HEK293 (cell line): ENCODE results near the gene ZNF771.

Experiments
- BCL11A ChIP-seq: fragments of 450-650 bp; formaldehyde crosslinking; IDR thresholded peaks from 2 replicates; pipeline ENCODE4 v1.5.1; 2016; ENCODE audit warnings: low read depth, missing biosample characterization, missing genetic modification characterization
- BCL11B ChIP-seq: fragments of 450-650 bp; formaldehyde crosslinking; IDR thresholded peaks from 2 replicates; pipeline ENCODE4 v1.5.1; 2016; ENCODE audit warnings: low read depth, missing biosample characterization, missing genetic modification characterization
- MZF1 ChIP-seq: fragments of 450-650 bp; formaldehyde crosslinking; IDR thresholded peaks from 2 replicates; pipeline ENCODE4 v1.5.1; 2017; ENCODE audit warnings: missing biosample characterization, missing genetic modification characterization, borderline replicate concordance
- REPIN1 ChIP-seq: fragments of 450-650 bp; formaldehyde crosslinking; IDR thresholded peaks from 2 replicates; pipeline ENCODE4 v1.5.1; 2017; ENCODE audit warnings: missing biosample characterization, missing genetic modification characterization, low read depth
- SP3 ChIP-seq: fragments of 450-650 bp; formaldehyde crosslinking; IDR thresholded peaks from 2 replicates; pipeline ENCODE4 v1.5.1; 2016; ENCODE audit warnings: missing biosample characterization, missing genetic modification characterization
- SP7 ChIP-seq: fragments of 450-650 bp; formaldehyde crosslinking; IDR thresholded peaks from 2 replicates; pipeline ENCODE4 v1.5.1; 2016; ENCODE audit warnings: missing biosample characterization, missing genetic modification characterization
- YY1 ChIP-seq: fragments of 450-650 bp; formaldehyde crosslinking; IDR thresholded peaks from 2 replicates; pipeline ENCODE4 v1.5.1; 2018; ENCODE audit warnings: missing biosample characterization, missing genetic modification characterization
- ZBTB20 ChIP-seq: fragments of 450-650 bp; formaldehyde crosslinking; IDR thresholded peaks from 2 replicates; pipeline ENCODE4 v1.5.1; 2016; ENCODE audit warnings: missing biosample characterization, missing genetic modification characterization
- ZNF112 ChIP-seq: fragments of 450-650 bp; formaldehyde crosslinking; IDR thresholded peaks from 2 replicates; pipeline ENCODE4 v1.5.0; 2017; ENCODE audit warnings: missing biosample characterization, missing genetic modification characterization
- ZNF175 ChIP-seq: fragments of 450-650 bp; formaldehyde crosslinking; IDR thresholded peaks from 2 replicates; pipeline ENCODE4 v1.5.1; 2016; ENCODE audit warnings: missing biosample characterization, missing genetic modification characterization
- ZNF221 ChIP-seq: fragments of 450-650 bp; formaldehyde crosslinking; IDR thresholded peaks from 2 replicates; pipeline ENCODE4 v1.5.1; 2017; ENCODE audit warnings: missing biosample characterization, missing genetic modification characterization, borderline replicate concordance
- ZNF223 ChIP-seq: fragments of 450-650 bp; formaldehyde crosslinking; IDR thresholded peaks from 2 replicates; pipeline ENCODE4 v1.5.1; 2016; ENCODE audit warnings: missing biosample characterization, missing genetic modification characterization
- ZNF239 ChIP-seq: fragments of 450-650 bp; formaldehyde crosslinking; IDR thresholded peaks from 2 replicates; pipeline ENCODE4 v1.5.1; 2016; ENCODE audit warnings: missing biosample characterization, missing genetic modification characterization
- ZNF350 ChIP-seq: fragments of 450-650 bp; formaldehyde crosslinking; IDR thresholded peaks from 2 replicates; pipeline ENCODE4 v1.5.0; 2017; ENCODE audit warnings: missing biosample characterization, mild to moderate bottlenecking, missing genetic modification characterization
- ZNF433 ChIP-seq: fragments of 450-650 bp; formaldehyde crosslinking; IDR thresholded peaks from 2 replicates; pipeline ENCODE4 v1.5.1; 2016; ENCODE audit warnings: missing biosample characterization, missing genetic modification characterization, low read depth
- ZNF521 ChIP-seq: fragments of 450-650 bp; formaldehyde crosslinking; IDR thresholded peaks from 2 replicates; pipeline ENCODE4 v1.5.1; 2017; ENCODE audit warnings: missing biosample characterization, mild to moderate bottlenecking, missing genetic modification characterization
- ZNF600 ChIP-seq: fragments of 450-650 bp; formaldehyde crosslinking; IDR thresholded peaks from 2 replicates; pipeline ENCODE4 v1.5.1; 2016; ENCODE audit warnings: missing biosample characterization, missing genetic modification characterization
- ZNF677 ChIP-seq: fragments of 450-650 bp; IDR thresholded peaks from 2 replicates; pipeline ENCODE4 v1.5.0; 2018; ENCODE audit warnings: missing biosample characterization, mild to moderate bottlenecking, missing genetic modification characterization, moderate library complexity
- ZNF747 ChIP-seq: fragments of 450-650 bp; formaldehyde crosslinking; IDR thresholded peaks from 2 replicates; pipeline ENCODE4 v1.5.1; 2016; ENCODE audit warnings: missing biosample characterization, missing genetic modification characterization
- ZNF76 ChIP-seq: fragments of 450-650 bp; formaldehyde crosslinking; IDR thresholded peaks from 2 replicates; pipeline ENCODE4; 2016; ENCODE audit warnings: low read depth, missing biosample characterization, missing genetic modification characterization, borderline replicate concordance
- ZNF768 ChIP-seq: fragments of 450-650 bp; formaldehyde crosslinking; IDR thresholded peaks from 2 replicates; pipeline ENCODE4 v1.5.1; 2018; ENCODE audit warnings: missing biosample characterization, mild to moderate bottlenecking, missing genetic modification characterization
- ZNF777 ChIP-seq: fragments of 450-650 bp; formaldehyde crosslinking; IDR thresholded peaks from 2 replicates; pipeline ENCODE4 v1.5.1; 2017; ENCODE audit warnings: missing biosample characterization, missing genetic modification characterization, borderline replicate concordance
- TF ChIP-seq, protein P1 (sequence below): fragments of 450-650 bp; formaldehyde crosslinking; IDR thresholded peaks from 2 replicates; pipeline ENCODE4 v1.5.1; 2016; ENCODE audit warnings: missing biosample characterization, missing genetic modification characterization
- TF ChIP-seq, protein P2 (sequence below): fragments of 450-650 bp; formaldehyde crosslinking; IDR thresholded peaks from 2 replicates; pipeline ENCODE4 v1.5.1; 2017; ENCODE audit warnings: missing biosample characterization, missing genetic modification characterization
- TF ChIP-seq, protein P3 (sequence below): fragments of 450-650 bp; formaldehyde crosslinking; IDR thresholded peaks from 2 replicates; pipeline ENCODE4 v1.5.1; 2016; ENCODE audit warnings: missing biosample characterization, missing genetic modification characterization, borderline replicate concordance
- TF ChIP-seq, protein P4 (sequence below): fragments of 450-650 bp; formaldehyde crosslinking; IDR thresholded peaks from 2 replicates; pipeline ENCODE4 v1.5.1; 2016; ENCODE audit warnings: missing biosample characterization, missing genetic modification characterization
- TF ChIP-seq, protein P5 (sequence below): fragments of 450-650 bp; IDR thresholded peaks from 2 replicates; pipeline ENCODE4 v1.5.1; 2018; ENCODE audit warnings: missing biosample characterization, mild to moderate bottlenecking, missing genetic modification characterization
- TF ChIP-seq, protein P6 (sequence below): fragments of 450-650 bp; formaldehyde crosslinking; IDR thresholded peaks from 2 replicates; pipeline ENCODE4 v1.5.1; 2017; ENCODE audit warnings: missing biosample characterization, missing genetic modification characterization
- TF ChIP-seq, protein P7 (sequence below): fragments of 450-650 bp; formaldehyde crosslinking; IDR thresholded peaks from 2 replicates; pipeline ENCODE4 v1.5.0; 2017; ENCODE audit warnings: missing biosample characterization, missing genetic modification characterization, borderline replicate concordance

ZNF771 gene

DNA sequence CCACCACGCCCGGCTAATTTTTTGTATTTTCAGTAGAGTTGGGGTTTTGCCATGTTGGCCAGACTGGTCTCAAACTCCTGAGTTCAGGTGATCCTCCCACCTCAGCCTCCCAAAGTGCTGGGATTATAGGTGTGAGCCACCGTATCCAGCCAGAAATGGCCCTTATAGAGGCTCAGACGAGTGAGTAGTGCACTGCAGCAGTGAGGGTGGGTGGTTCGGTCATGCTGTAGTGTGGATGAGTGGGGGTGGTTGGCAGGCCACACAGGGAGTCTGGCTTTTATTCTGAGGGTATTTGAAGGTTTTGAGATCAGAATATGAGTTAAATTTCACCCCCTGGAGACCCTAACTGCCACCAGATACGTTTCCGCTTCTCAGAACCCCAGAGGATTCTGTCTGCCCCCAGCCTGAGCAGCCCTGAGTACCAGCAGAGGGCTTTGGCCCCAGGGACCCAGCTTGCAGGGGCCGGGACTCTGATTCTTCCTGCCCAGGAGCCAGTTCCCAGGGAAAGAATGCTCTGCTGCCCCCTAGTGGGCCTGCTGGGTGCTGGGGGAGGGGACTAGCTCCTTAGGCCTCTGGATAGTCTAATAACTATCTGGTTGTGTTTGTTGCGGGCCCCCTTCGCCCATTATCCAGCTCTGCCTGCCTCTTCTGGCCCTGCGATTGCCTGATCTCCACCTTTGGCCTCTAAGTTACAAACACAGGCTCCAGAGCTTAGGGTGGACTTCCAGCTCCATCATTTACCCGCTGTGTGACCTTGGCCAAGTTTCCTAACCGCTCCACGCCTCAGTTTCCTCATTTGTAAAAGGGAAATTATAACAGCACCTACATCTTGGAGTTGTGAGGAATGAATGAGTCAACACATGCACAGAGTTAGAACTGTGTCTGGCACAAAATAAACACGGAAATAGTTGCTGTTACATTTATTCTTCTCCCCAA lies 2.0 kb downstream of the ZNF771 start (continued):
- TF ChIP-seq ZNF223 (tag by site-specific recombination) (no peak), ZNF600 (tag by site-specific recombination) (0 out of 2 replicates have a peak, but pooled peaks have one; percentile 22), ZNF175 (tag by site-specific recombination) (no peak), BCL11B (tag by site-specific recombination) (no peak), ZNF221 (tag by site-specific recombination) (no peak), ZNF350 (tag by site-specific recombination) (no peak), ZNF239 (no peak), ZNF112 (tag by site-specific recombination) (no peak), YY1 (no peak), BCL11A (tag by site-specific recombination) (0 out of 2 replicates have a peak, but pooled peaks have one; percentile 15), MZF1 (no peak), ZNF747 (tag by site-specific recombination) (no peak), ZNF677 (no peak), ZNF521 (tag by site-specific recombination) (no peak), REPIN1 (tag by site-specific recombination) (0 out of 2 replicates have a peak, but pooled peaks have one; percentile 29), ZNF777 (tag by site-specific recombination) (no peak), SP3 (tag by site-specific recombination) (peak; percentile 20; the same call in 1 of the 2 replicates), ZBTB20 (tag by site-specific recombination) (peak; percentile 91), ZNF433 (tag by site-specific recombination) (no peak), ZNF76 (tag by site-specific recombination) (no peak), SP7 (tag by site-specific recombination) (peak; percentile 37; the same call in 1 of the 2 replicates), ZNF768 (tag by site-specific recombination) (no peak)
- TF ChIP-seq, protein P1, sequence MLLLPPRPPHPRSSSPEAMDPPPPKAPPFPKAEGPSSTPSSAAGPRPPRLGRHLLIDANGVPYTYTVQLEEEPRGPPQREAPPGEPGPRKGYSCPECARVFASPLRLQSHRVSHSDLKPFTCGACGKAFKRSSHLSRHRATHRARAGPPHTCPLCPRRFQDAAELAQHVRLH (tag by site-specific recombination), result no peak
- TF ChIP-seq, protein P2, sequence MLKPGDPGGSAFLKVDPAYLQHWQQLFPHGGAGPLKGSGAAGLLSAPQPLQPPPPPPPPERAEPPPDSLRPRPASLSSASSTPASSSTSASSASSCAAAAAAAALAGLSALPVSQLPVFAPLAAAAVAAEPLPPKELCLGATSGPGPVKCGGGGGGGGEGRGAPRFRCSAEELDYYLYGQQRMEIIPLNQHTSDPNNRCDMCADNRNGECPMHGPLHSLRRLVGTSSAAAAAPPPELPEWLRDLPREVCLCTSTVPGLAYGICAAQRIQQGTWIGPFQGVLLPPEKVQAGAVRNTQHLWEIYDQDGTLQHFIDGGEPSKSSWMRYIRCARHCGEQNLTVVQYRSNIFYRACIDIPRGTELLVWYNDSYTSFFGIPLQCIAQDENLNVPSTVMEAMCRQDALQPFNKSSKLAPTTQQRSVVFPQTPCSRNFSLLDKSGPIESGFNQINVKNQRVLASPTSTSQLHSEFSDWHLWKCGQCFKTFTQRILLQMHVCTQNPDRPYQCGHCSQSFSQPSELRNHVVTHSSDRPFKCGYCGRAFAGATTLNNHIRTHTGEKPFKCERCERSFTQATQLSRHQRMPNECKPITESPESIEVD (tag by site-specific recombination), result no peak
- TF ChIP-seq, protein P3, sequence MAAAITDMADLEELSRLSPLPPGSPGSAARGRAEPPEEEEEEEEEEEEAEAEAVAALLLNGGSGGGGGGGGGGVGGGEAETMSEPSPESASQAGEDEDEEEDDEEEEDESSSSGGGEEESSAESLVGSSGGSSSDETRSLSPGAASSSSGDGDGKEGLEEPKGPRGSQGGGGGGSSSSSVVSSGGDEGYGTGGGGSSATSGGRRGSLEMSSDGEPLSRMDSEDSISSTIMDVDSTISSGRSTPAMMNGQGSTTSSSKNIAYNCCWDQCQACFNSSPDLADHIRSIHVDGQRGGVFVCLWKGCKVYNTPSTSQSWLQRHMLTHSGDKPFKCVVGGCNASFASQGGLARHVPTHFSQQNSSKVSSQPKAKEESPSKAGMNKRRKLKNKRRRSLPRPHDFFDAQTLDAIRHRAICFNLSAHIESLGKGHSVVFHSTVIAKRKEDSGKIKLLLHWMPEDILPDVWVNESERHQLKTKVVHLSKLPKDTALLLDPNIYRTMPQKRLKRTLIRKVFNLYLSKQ (tag by site-specific recombination), result no peak
- TF ChIP-seq, protein P4, sequence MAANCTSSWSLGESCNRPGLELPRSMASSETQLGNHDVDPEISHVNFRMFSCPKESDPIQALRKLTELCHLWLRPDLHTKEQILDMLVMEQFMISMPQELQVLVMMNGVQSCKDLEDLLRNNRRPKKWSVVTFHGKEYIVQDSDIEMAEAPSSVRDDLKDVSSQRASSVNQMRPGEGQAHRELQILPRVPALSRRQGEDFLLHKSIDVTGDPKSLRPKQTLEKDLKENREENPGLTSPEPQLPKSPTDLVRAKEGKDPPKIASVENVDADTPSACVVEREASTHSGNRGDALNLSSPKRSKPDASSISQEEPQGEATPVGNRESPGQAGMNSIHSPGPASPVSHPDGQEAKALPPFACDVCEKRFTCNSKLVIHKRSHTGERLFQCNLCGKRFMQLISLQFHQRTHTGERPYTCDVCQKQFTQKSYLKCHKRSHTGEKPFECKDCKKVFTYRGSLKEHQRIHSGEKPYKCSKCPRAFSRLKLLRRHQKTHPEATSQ (tag by site-specific recombination), result no peak
- TF ChIP-seq, protein P5, sequence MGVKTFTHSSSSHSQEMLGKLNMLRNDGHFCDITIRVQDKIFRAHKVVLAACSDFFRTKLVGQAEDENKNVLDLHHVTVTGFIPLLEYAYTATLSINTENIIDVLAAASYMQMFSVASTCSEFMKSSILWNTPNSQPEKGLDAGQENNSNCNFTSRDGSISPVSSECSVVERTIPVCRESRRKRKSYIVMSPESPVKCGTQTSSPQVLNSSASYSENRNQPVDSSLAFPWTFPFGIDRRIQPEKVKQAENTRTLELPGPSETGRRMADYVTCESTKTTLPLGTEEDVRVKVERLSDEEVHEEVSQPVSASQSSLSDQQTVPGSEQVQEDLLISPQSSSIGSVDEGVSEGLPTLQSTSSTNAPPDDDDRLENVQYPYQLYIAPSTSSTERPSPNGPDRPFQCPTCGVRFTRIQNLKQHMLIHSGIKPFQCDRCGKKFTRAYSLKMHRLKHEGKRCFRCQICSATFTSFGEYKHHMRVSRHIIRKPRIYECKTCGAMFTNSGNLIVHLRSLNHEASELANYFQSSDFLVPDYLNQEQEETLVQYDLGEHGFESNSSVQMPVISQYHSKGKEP, result 0 out of 2 replicates have a peak, but pooled peaks have one; percentile 18
- TF ChIP-seq, protein P6, sequence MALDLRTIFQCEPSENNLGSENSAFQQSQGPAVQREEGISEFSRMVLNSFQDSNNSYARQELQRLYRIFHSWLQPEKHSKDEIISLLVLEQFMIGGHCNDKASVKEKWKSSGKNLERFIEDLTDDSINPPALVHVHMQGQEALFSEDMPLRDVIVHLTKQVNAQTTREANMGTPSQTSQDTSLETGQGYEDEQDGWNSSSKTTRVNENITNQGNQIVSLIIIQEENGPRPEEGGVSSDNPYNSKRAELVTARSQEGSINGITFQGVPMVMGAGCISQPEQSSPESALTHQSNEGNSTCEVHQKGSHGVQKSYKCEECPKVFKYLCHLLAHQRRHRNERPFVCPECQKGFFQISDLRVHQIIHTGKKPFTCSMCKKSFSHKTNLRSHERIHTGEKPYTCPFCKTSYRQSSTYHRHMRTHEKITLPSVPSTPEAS (tag by site-specific recombination), result no peak
- TF ChIP-seq, protein P7, sequence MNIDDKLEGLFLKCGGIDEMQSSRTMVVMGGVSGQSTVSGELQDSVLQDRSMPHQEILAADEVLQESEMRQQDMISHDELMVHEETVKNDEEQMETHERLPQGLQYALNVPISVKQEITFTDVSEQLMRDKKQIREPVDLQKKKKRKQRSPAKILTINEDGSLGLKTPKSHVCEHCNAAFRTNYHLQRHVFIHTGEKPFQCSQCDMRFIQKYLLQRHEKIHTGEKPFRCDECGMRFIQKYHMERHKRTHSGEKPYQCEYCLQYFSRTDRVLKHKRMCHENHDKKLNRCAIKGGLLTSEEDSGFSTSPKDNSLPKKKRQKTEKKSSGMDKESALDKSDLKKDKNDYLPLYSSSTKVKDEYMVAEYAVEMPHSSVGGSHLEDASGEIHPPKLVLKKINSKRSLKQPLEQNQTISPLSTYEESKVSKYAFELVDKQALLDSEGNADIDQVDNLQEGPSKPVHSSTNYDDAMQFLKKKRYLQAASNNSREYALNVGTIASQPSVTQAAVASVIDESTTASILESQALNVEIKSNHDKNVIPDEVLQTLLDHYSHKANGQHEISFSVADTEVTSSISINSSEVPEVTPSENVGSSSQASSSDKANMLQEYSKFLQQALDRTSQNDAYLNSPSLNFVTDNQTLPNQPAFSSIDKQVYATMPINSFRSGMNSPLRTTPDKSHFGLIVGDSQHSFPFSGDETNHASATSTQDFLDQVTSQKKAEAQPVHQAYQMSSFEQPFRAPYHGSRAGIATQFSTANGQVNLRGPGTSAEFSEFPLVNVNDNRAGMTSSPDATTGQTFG (tag by site-specific recombination), result no peak
